ENCODE measurements around the gene RGS12. TPM values are rescaled to one million over a fixed set of nuclear protein-coding genes. Genes with fewer than 3 reads are reported as not detected.

Gene RGS12
- total RNA-seq, 2 donors from 2014 or later = 45.2 to 48.6 TPM

GRCh38 chr4:3323071-3323481 is 30.3 kb downstream of the RGS12 start:
- Mint-ChIP-seq H3K9me3 (no peaks in the 10 kb centered on the region), H3K27ac (no peak overlapping the region), H3K27me3 (ENCODE audit: insufficient read depth) (no peaks in the 10 kb centered on the region), H3K4me1 (peaks cover 19% of the 10 kb centered on the region), H3K36me3 (ENCODE audit: low read depth) (peaks cover 7% of the 10 kb centered on the region), H3K4me3 (no peak overlapping the region)
- no peak for TF ChIP-seq CTCF (conservative IDR thresholded peaks at IDR 0.05)
- Histone ChIP-seq H3K9me3 (ENCODE audit: control insufficient read depth, low read length) (no peaks in the 10 kb centered on the region), H3K4me3 (ENCODE audit: low read length) (no peak overlapping the region), H3K4me1 (ENCODE audit: control insufficient read depth, insufficient read depth, low read length) (peaks cover 12% of the 10 kb centered on the region), H3K36me3 (ENCODE audit: control insufficient read depth, insufficient read depth, low read length) (peaks cover 9% of the 10 kb centered on the region), H3K27ac (ENCODE audit: low read depth, low read length) (peak overlapping the region; percentile 99), H3K27me3 (ENCODE audit: control insufficient read depth, insufficient read depth, low read length, poor library complexity, severe bottlenecking) (no peaks in the 10 kb centered on the region), H3K9ac (ENCODE audit: extremely low read depth, low read length, poor library complexity, severe bottlenecking) (no peak overlapping the region)
- WGBS, 2 experiments (ENCODE audit: insufficient coverage in 1 of 2, insufficient read length in 1 of 2) = 95% methylated on average over 9 to 21 of the region's 21 CpGs
- peak; percentile 33 for DNase-seq

GRCh38 chr4:3324093-3324815 is 31.4 kb downstream of the RGS12 start:
- H3K4me1 ChIP-seq (ENCODE audit: control insufficient read depth, insufficient read depth, low read length) = peaks cover 12% of the 10 kb centered on the region
- peak; percentile 60 for TF ChIP-seq CTCF (conservative IDR thresholded peaks at IDR 0.05)
- Mint-ChIP-seq H3K4me1 (peaks cover 24% of the 10 kb centered on the region), H3K27ac (no peak overlapping the region), H3K9me3 (no peaks in the 10 kb centered on the region), H3K27me3 (ENCODE audit: insufficient read depth) (no peaks in the 10 kb centered on the region), H3K36me3 (ENCODE audit: low read depth) (peaks cover 7% of the 10 kb centered on the region), H3K4me3 (no peak overlapping the region)
- DNase-seq = peak; percentile 92
- 73 to 77% methylated on average over 16 to 18 of the region's 18 CpGs for WGBS, 2 experiments (ENCODE audit: insufficient coverage in 1 of 2, insufficient read length in 1 of 2)
- no peaks in the 10 kb centered on the region for H3K27me3 ChIP-seq (ENCODE audit: control insufficient read depth, insufficient read depth, low read length, poor library complexity, severe bottlenecking)
- H3K4me3 ChIP-seq (ENCODE audit: low read length) = no peak overlapping the region
- no peaks in the 10 kb centered on the region for H3K9me3 ChIP-seq (ENCODE audit: control insufficient read depth, low read length)
- peaks cover 4% of the 10 kb centered on the region for H3K36me3 ChIP-seq (ENCODE audit: control insufficient read depth, insufficient read depth, low read length)
- no peak overlapping the region for H3K9ac ChIP-seq (ENCODE audit: extremely low read depth, low read length, poor library complexity, severe bottlenecking)
- no peak overlapping the region for H3K27ac ChIP-seq (ENCODE audit: low read depth, low read length)

- Histone ChIP-seq H3K27me3 (ENCODE audit: control insufficient read depth, insufficient read depth, low read length, poor library complexity, severe bottlenecking) (no peaks in the 10 kb centered on the region), H3K4me3 (ENCODE audit: low read length) (no peak overlapping the region), H3K36me3 (ENCODE audit: control insufficient read depth, insufficient read depth, low read length) (no peaks in the 10 kb centered on the region), H3K27ac (ENCODE audit: low read depth, low read length) (no peak overlapping the region), H3K4me1 (ENCODE audit: control insufficient read depth, insufficient read depth, low read length) (no peaks in the 10 kb centered on the region), H3K9me3 (ENCODE audit: control insufficient read depth, low read length) (no peaks in the 10 kb centered on the region), H3K9ac (ENCODE audit: extremely low read depth, low read length, poor library complexity, severe bottlenecking) (no peak overlapping the region)
- Mint-ChIP-seq H3K27me3 (ENCODE audit: insufficient read depth) (no peaks in the 10 kb centered on the region), H3K9me3 (no peaks in the 10 kb centered on the region), H3K4me1 (peaks cover 32% of the 10 kb centered on the region), H3K36me3 (ENCODE audit: low read depth) (peaks cover 3% of the 10 kb centered on the region), H3K4me3 (no peak overlapping the region), H3K27ac (no peak overlapping the region)
- TF ChIP-seq CTCF (conservative IDR thresholded peaks at IDR 0.05) = no peak
- WGBS, 2 experiments (ENCODE audit: insufficient coverage in 1 of 2, insufficient read length in 1 of 2) = 95 to 96% methylated on average over 6 to 10 of the region's 10 CpGs
- DNase-seq = peak; percentile 41
Observed at GRCh38 chr4:3328814-3329663, 36.2 kb downstream of the RGS12 start.

All from endodermal cell (in vitro differentiated cells).